NT2/D1 (cell line): ENCODE measurements around the gene OLR1.

ENCODE experiments used
- SUZ12 ChIP-seq: IDR thresholded peaks from 2 replicates; pipeline ENCODE4 v1.6.1; 2011; ENCODE audit not compliant: insufficient read length, insufficient read depth; ENCODE audit errors: extremely low read depth
- YY1 ChIP-seq: IDR thresholded peaks from 2 replicates; pipeline ENCODE4 v1.6.1; 2011; ENCODE audit not compliant: insufficient read length, insufficient read depth

- TF ChIP-seq YY1 (no peak), SUZ12 (no peak)
Measured at GRCh38 chr12:10151621-10152020, 20.3 kb downstream of the OLR1 start.
